Stimulated activated naive CD4-positive, alpha-beta T cell (primary cell): ENCODE data around the gene STRIP2.
"Not testable (repeated sequence)": the region's sequence is repeated elsewhere in the genome, so short reads cannot be mapped to it uniquely, and the experiment has no call there.

Experiments used
- DNase-seq, 6 experiments: peaks; one replicate each; lab custom pipeline; 2025; lab: John Stamatoyannopoulos, UW

The STRIP2 gene

GRCh38 chr7:129494041-129494440, 59.8 kb downstream of the STRIP2 start:
- no peak for DNase-seq

- DNase-seq, result no peak
Observed at GRCh38 chr7:129495987-129496386, 61.8 kb downstream of the STRIP2 start.

GRCh38 chr7:129496653-129497052, 62.4 kb downstream of the STRIP2 start:
- no peak for DNase-seq

GRCh38 chr7:129497156-129497555, 62.9 kb downstream of the STRIP2 start:
- DNase-seq, result no peak

- no peak for DNase-seq
Observed at GRCh38 chr7:129498021-129498420, 63.8 kb downstream of the STRIP2 start.

GRCh38 chr7:129499999-129500398, 65.8 kb downstream of the STRIP2 start:
- no peak for DNase-seq

GRCh38 chr7:129501760-129502707, 67.8 kb downstream of the STRIP2 start, which contains the start of gene SMKR1:
Gene SMKR1 (plus strand): TSS chr7:129502531. CDS start chr7:129502825, 294 bp downstream.
- peak; percentile 83 to 93 (median 89) for DNase-seq

GRCh38 chr7:129502708-129503685, 68.8 kb downstream of the STRIP2 start:
- peak in 2 of 6 experiments; percentile 9 to 13 for DNase-seq

- no peak for DNase-seq
Observed at GRCh38 chr7:129503725-129504124, 69.5 kb downstream of the STRIP2 start.

- DNase-seq, result no peak
Observed at GRCh38 chr7:129512192-129512591, 78.0 kb downstream of the STRIP2 start.

GRCh38 chr7:129513546-129513945, 79.3 kb downstream of the STRIP2 start:
- no peak for DNase-seq

GRCh38 chr7:129514683-129515082, 80.5 kb downstream of the STRIP2 start:
- DNase-seq, result no peak

GRCh38 chr7:129515381-129515780, 81.1 kb downstream of the STRIP2 start:
- DNase-seq, result no peak

GRCh38 chr7:129517931-129518330, 83.7 kb downstream of the STRIP2 start:
- DNase-seq, result no peak

- DNase-seq, result no peak
Observed at GRCh38 chr7:129519464-129519863, 85.2 kb downstream of the STRIP2 start.

GRCh38 chr7:129522088-129522970, 88.1 kb downstream of the STRIP2 start:
- no peak for DNase-seq

GRCh38 chr7:129522971-129523340, 88.7 kb downstream of the STRIP2 start:
- DNase-seq, result no peak

- DNase-seq, result no peak
Observed at GRCh38 chr7:129523924-129524323, 89.7 kb downstream of the STRIP2 start.

- DNase-seq, result not testable (repeated sequence)
Observed at GRCh38 chr7:129524405-129524804, 90.2 kb downstream of the STRIP2 start.

GRCh38 chr7:129525225-129525862, 91.1 kb downstream of the STRIP2 start:
- DNase-seq, result no peak

- DNase-seq, result no peak
Observed at GRCh38 chr7:129529643-129530042, 95.4 kb downstream of the STRIP2 start.
